SU-DHL-6 (cell line): ENCODE results near the gene STIL.

Experiments
- EZH2phosphoT487 ChIP-seq: fragments of 200-600 bp; sonication (generic), shearing (Covaris generic); conservative IDR thresholded peaks from 2 replicates; pipeline ENCODE4 v1.6.1; 2018; ENCODE audit warnings: mild to moderate bottlenecking, antibody characterized with exemption, low read length, moderate library complexity, mixed read lengths
- TF ChIP-seq, protein P1 (sequence below): fragments of 200-600 bp; sonication (generic); IDR thresholded peaks from one replicate; pipeline ENCODE4 v1.5.1; 2017; ENCODE audit warnings: antibody characterized with exemption, mild to moderate bottlenecking, low read length, moderate library complexity; ENCODE audit not compliant: insufficient read depth, poor library complexity, severe bottlenecking

DNA sequence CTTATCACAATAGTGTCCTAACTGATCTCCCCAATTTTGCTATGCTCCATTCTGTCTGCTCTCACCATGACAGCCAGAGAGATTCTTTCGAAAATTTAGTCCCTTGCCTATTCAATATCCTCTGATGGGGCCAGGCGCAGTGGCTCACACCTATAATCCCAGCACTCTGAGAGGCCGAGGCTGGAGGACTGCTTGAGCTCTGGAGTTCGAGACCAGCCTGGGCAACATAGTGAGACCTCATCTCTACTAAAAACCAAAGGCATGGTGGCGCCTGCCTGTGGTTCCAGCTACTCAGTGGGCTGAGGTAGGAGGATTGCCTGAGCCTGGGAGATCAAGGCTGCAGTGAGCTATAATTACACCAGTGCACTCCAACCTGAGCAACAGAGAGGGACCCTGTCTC, 108.0 kb downstream of the STIL start:
- TF ChIP-seq EZH2phosphoT487, result no peak
- TF ChIP-seq, protein P1, sequence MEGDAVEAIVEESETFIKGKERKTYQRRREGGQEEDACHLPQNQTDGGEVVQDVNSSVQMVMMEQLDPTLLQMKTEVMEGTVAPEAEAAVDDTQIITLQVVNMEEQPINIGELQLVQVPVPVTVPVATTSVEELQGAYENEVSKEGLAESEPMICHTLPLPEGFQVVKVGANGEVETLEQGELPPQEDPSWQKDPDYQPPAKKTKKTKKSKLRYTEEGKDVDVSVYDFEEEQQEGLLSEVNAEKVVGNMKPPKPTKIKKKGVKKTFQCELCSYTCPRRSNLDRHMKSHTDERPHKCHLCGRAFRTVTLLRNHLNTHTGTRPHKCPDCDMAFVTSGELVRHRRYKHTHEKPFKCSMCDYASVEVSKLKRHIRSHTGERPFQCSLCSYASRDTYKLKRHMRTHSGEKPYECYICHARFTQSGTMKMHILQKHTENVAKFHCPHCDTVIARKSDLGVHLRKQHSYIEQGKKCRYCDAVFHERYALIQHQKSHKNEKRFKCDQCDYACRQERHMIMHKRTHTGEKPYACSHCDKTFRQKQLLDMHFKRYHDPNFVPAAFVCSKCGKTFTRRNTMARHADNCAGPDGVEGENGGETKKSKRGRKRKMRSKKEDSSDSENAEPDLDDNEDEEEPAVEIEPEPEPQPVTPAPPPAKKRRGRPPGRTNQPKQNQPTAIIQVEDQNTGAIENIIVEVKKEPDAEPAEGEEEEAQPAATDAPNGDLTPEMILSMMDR, result no peak
